Vagina (tissue), 2 donors: ENCODE data around the gene TRIM31.

Experiments used
- CTCF ChIP-seq, 3 experiments: fragments of 450-650 bp in 2 of 3; fragments of 200-600 bp in 1 of 3; sonication (generic) in 1 of 3; IDR thresholded peaks; one replicate each; pipeline ENCODE4 v1.5.1; 2017 to 2019; ENCODE audit warnings: antibody characterized with exemption in 3 of 3, mild to moderate bottlenecking in 2 of 3, moderate library complexity in 2 of 3
- POLR2A ChIP-seq, 2 donors: fragments of 450-650 bp; IDR thresholded peaks; one replicate each; pipeline ENCODE4 v1.6.1; 2017; ENCODE audit warnings: antibody characterized with exemption in 2 of 2, mild to moderate bottlenecking in 2 of 2, moderate library complexity in 2 of 2
- POLR2AphosphoS5 ChIP-seq, 2 donors: sonication (generic); formaldehyde crosslinking; IDR thresholded peaks; one replicate each; pipeline ENCODE4 v1.9.0; 2017; ENCODE audit warnings: antibody characterized with exemption in 2 of 2, mild to moderate bottlenecking in 2 of 2, low read depth in 1 of 2; ENCODE audit not compliant: insufficient read depth in 1 of 2

- TF ChIP-seq POLR2A (IDR thresholded peaks at IDR 0.05) (no peak), CTCF (IDR thresholded peaks at IDR 0.05) (no peak), POLR2AphosphoS5 (IDR thresholded peaks at IDR 0.05; ENCODE audit: insufficient read depth in 1 of 2, low read depth in 1 of 2) (no peak)
Observed at GRCh38 chr6:30156774-30157173, 43.9 kb upstream of the TRIM31 start.
